ENCODE measurements around the gene SH3PXD2A. TPM values are rescaled to one million over a fixed set of nuclear protein-coding genes. Genes with fewer than 3 reads are reported as not detected.

Gene SH3PXD2A
- total RNA-seq, 2 experiments from 2014 or later: 6.9 to 7.0 TPM

GRCh38 chr10:103824281-103824680 is 31.1 kb downstream of the SH3PXD2A start:
- H3K27ac ChIP-seq (ENCODE audit: low read depth in 1 of 2, low read length in 2 of 2): no peak overlapping the region
- H3K27me3 Mint-ChIP-seq: peaks cover 14% of the 10 kb centered on the region
- ChIA-PET CTCF (no interaction called here), POLR2A (no interaction called here)
- H3K4me3 Mint-ChIP-seq: no peak overlapping the region
- no peaks in the 10 kb centered on the region for H3K4me1 ChIP-seq (ENCODE audit: insufficient read depth, low read length)
- no peaks in the 10 kb centered on the region for H3K9me3 Mint-ChIP-seq
- no peaks in the 10 kb centered on the region for H3K4me1 Mint-ChIP-seq (ENCODE audit: low read depth)
- no peaks in the 10 kb centered on the region for H3K9me3 ChIP-seq (ENCODE audit: control insufficient read depth in 1 of 2, insufficient read depth in 1 of 2, low read length in 2 of 2)
- intact Hi-C loops (cut with DNase I, micrococcal nuclease): no loop called here
- ATAC-seq (ENCODE audit: poor library complexity) (no peak), DNase-seq (no peak)
- no peaks in the 10 kb centered on the region for H3K36me3 Mint-ChIP-seq (ENCODE audit: low read depth)
- no peak overlapping the region for H3K27ac Mint-ChIP-seq
- H3K27me3 ChIP-seq (ENCODE audit: control insufficient read depth in 1 of 2, insufficient read depth in 2 of 2, low read length in 2 of 2): peaks cover 5% of the 10 kb centered on the region in 2 experiments
- H3K4me3 ChIP-seq (ENCODE audit: low read length): no peak overlapping the region
- H3K36me3 ChIP-seq (ENCODE audit: insufficient read depth, low read length): no peaks in the 10 kb centered on the region
- TF ChIP-seq, protein P1, sequence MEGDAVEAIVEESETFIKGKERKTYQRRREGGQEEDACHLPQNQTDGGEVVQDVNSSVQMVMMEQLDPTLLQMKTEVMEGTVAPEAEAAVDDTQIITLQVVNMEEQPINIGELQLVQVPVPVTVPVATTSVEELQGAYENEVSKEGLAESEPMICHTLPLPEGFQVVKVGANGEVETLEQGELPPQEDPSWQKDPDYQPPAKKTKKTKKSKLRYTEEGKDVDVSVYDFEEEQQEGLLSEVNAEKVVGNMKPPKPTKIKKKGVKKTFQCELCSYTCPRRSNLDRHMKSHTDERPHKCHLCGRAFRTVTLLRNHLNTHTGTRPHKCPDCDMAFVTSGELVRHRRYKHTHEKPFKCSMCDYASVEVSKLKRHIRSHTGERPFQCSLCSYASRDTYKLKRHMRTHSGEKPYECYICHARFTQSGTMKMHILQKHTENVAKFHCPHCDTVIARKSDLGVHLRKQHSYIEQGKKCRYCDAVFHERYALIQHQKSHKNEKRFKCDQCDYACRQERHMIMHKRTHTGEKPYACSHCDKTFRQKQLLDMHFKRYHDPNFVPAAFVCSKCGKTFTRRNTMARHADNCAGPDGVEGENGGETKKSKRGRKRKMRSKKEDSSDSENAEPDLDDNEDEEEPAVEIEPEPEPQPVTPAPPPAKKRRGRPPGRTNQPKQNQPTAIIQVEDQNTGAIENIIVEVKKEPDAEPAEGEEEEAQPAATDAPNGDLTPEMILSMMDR (IDR thresholded peaks at IDR 0.05): no peak

DNA sequence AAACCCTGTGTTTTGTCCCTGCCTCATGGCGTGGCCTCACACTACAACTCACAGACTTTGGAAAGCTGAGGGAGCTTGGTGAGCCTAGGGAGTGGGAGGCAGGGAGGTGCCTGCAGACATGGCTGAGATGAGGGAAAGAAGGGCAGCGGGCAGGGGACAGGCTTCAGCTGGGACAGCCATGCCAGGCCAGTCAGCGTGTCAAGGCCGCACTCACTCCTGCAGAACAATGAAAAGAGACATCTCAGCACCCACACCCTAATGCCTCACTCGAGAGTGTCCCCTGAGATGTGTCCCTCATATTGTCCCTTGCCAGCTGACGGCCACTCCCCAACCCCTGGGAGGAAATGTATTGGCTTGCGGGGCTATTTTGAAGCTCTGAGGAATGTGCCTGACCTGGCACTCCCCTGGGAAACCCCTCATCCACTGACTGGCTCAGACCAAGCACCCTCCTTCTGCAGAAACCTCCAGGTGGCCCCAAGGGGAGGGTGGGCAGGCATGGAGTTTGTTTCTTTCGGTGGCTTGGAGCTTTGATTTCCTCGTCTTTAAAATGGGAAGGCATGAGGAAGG is 31.6 kb downstream of the SH3PXD2A start:
- no peak for ATAC-seq (ENCODE audit: poor library complexity)
- Mint-ChIP-seq H3K4me1 (ENCODE audit: low read depth) (no peaks in the 10 kb centered on the region), H3K27me3 (peaks cover 19% of the 10 kb centered on the region), H3K9me3 (no peaks in the 10 kb centered on the region), H3K4me3 (no peak overlapping the region), H3K27ac (no peak overlapping the region), H3K36me3 (ENCODE audit: low read depth) (no peaks in the 10 kb centered on the region)
- H3K4me1 ChIP-seq (ENCODE audit: insufficient read depth, low read length): no peaks in the 10 kb centered on the region
- H3K9me3 ChIP-seq (ENCODE audit: control insufficient read depth in 1 of 2, insufficient read depth in 1 of 2, low read length in 2 of 2): no peaks in the 10 kb centered on the region
- H3K4me3 ChIP-seq (ENCODE audit: low read length): no peak overlapping the region
- TF ChIP-seq, protein P1 (IDR thresholded peaks at IDR 0.05): no peak
- no peak for DNase-seq
- ChIA-PET POLR2A (no interaction called here), CTCF (no interaction called here)
- peaks cover 5 to 10% of the 10 kb centered on the region in 2 experiments for H3K27me3 ChIP-seq (ENCODE audit: control insufficient read depth in 1 of 2, insufficient read depth in 2 of 2, low read length in 2 of 2)
- intact Hi-C loops (cut with DNase I, micrococcal nuclease): no loop called here
- H3K36me3 ChIP-seq (ENCODE audit: insufficient read depth, low read length): no peaks in the 10 kb centered on the region
- no peak overlapping the region for H3K27ac ChIP-seq (ENCODE audit: low read depth in 1 of 2, low read length in 2 of 2)

DNA sequence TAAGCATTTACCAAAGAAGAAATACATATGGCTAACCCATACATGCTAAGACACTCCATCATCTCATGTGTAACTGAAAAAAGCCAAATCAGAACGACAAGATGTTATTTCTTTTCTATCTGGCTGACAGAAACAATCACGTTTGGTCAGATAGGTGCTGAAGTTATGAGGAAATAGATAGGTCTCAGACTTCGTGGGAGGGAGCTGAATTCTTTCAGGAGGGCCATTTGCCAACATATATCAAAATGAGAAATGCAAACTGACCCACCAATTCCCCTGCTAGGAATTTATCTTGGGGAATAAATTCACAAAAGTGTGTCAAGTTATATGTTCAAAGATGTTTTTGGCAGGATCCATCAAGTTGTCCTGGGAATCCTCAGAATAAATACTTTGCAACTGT is 32.6 kb downstream of the SH3PXD2A start:
- no peaks in the 10 kb centered on the region for H3K4me1 Mint-ChIP-seq (ENCODE audit: low read depth)
- H3K36me3 Mint-ChIP-seq (ENCODE audit: low read depth): no peaks in the 10 kb centered on the region
- ChIA-PET POLR2A (no interaction called here), CTCF (no interaction called here)
- no peak overlapping the region for H3K4me3 ChIP-seq (ENCODE audit: low read length)
- peaks cover 5 to 12% of the 10 kb centered on the region in 2 experiments for H3K27me3 ChIP-seq (ENCODE audit: control insufficient read depth in 1 of 2, insufficient read depth in 2 of 2, low read length in 2 of 2)
- TF ChIP-seq, protein P1 (IDR thresholded peaks at IDR 0.05): no peak
- H3K9me3 Mint-ChIP-seq: no peaks in the 10 kb centered on the region
- no peak for ATAC-seq (ENCODE audit: poor library complexity)
- H3K4me1 ChIP-seq (ENCODE audit: insufficient read depth, low read length): no peaks in the 10 kb centered on the region
- H3K27me3 Mint-ChIP-seq: peaks cover 25% of the 10 kb centered on the region
- H3K27ac Mint-ChIP-seq: no peak overlapping the region
- H3K9me3 ChIP-seq (ENCODE audit: control insufficient read depth in 1 of 2, insufficient read depth in 1 of 2, low read length in 2 of 2): no peaks in the 10 kb centered on the region
- intact Hi-C loops (cut with DNase I, micrococcal nuclease): no loop called here
- no peaks in the 10 kb centered on the region for H3K36me3 ChIP-seq (ENCODE audit: insufficient read depth, low read length)
- no peak for DNase-seq
- H3K4me3 Mint-ChIP-seq: no peak overlapping the region
- H3K27ac ChIP-seq (ENCODE audit: low read depth in 1 of 2, low read length in 2 of 2): no peak overlapping the region
